Neural cell (in vitro differentiated cells): Measurements from ENCODE around the gene PPP2R1A. TPM values are rescaled to one million over a fixed set of nuclear protein-coding genes. Genes with fewer than 3 reads are reported as not detected.

Experiments used
- H2AFZ ChIP-seq: fragments of 200-600, 300-800 bp; sonication (generic), shearing (Covaris generic); 2 replicates; pipeline ENCODE4 v1.6.0; 2014; ENCODE audit warnings: low read depth, mild to moderate bottlenecking, antibody characterized with exemption, low read length, moderate library complexity
- H3F3A ChIP-seq: fragments of 200-600 bp; shearing (Covaris generic); 2 replicates; pipeline ENCODE4 v1.6.1; 2016; ENCODE audit warnings: mild to moderate bottlenecking, moderate library complexity, mixed read lengths, antibody characterized with exemption, low read length; ENCODE audit not compliant: insufficient read depth, poor library complexity, severe bottlenecking
- H3K27ac ChIP-seq: fragments of 200-600, 300-800 bp; sonication (generic), shearing (Covaris generic); 2 replicates; pipeline ENCODE4 v1.5.1; 2014; ENCODE audit warnings: mild to moderate bottlenecking, low read length, moderate library complexity
- H3K27me3 ChIP-seq: fragments of 300-800, 200-600 bp; sonication (generic), shearing (Covaris generic); 2 replicates; pipeline ENCODE4 v1.6.0; 2014; ENCODE audit warnings: mild to moderate bottlenecking, low read depth, low read length, moderate library complexity; ENCODE audit not compliant: insufficient read depth
- H3K36me3 ChIP-seq: fragments of 300-800, 200-600 bp; sonication (generic), shearing (Covaris generic); 2 replicates; pipeline ENCODE4 v1.5.1; 2014; ENCODE audit warnings: mild to moderate bottlenecking, antibody characterized with exemption, low read length, moderate library complexity; ENCODE audit not compliant: insufficient read depth
- H3K4me2 ChIP-seq: fragments of 300-800, 200-600 bp; sonication (generic), shearing (Covaris generic); 2 replicates; pipeline ENCODE4 v1.6.0; 2014; ENCODE audit warnings: mild to moderate bottlenecking, low read length
- H3K4me3 ChIP-seq: fragments of 300-800, 200-600 bp; sonication (generic), shearing (Covaris generic); 2 replicates; pipeline ENCODE4 v1.5.1; 2014; ENCODE audit warnings: mild to moderate bottlenecking, low read length, moderate library complexity
- H3K79me2 ChIP-seq: fragments of 200-600 bp; shearing (Covaris generic); replicated peaks from 2 replicates; pipeline ENCODE4 v1.6.0; 2014; ENCODE audit warnings: mild to moderate bottlenecking, low read length, moderate library complexity; ENCODE audit not compliant: insufficient read depth
- H3K9ac ChIP-seq: fragments of 300-800, 200-600 bp; sonication (generic), shearing (Covaris generic); 2 replicates; pipeline ENCODE4 v1.6.1; 2016; ENCODE audit warnings: mild to moderate bottlenecking, low read length, mixed read lengths
- H3K9me2 ChIP-seq: fragments of 200-600 bp; shearing (Covaris generic); 2 replicates; pipeline ENCODE4 v1.6.1; 2016; ENCODE audit warnings: mild to moderate bottlenecking, low read length, mixed read lengths; ENCODE audit not compliant: insufficient read depth
- H3K9me3 ChIP-seq: fragments of 200-600, 300-800 bp; sonication (generic), shearing (Covaris generic); 2 replicates; pipeline ENCODE4 v1.6.1; 2016; ENCODE audit warnings: mild to moderate bottlenecking, mixed run types, low read length, moderate library complexity, mixed read lengths
- H4K20me1 ChIP-seq: fragments of 200-600 bp; shearing (Covaris generic); 2 replicates; pipeline ENCODE4 v1.6.1; 2016; ENCODE audit warnings: mild to moderate bottlenecking, mixed run types; ENCODE audit not compliant: insufficient read depth
- CTCF ChIP-seq: fragments of 450-650 bp; IDR thresholded peaks from 2 replicates; pipeline ENCODE4 v1.5.1; 2014; ENCODE audit warnings: antibody characterized with exemption, mild to moderate bottlenecking, moderate library complexity; ENCODE audit not compliant: poor library complexity, severe bottlenecking
- EP300 ChIP-seq: fragments of 450-650 bp; conservative IDR thresholded peaks from 2 replicates; pipeline ENCODE4 v1.6.1; 2014; ENCODE audit warnings: antibody characterized with exemption, mild to moderate bottlenecking, moderate library complexity; ENCODE audit not compliant: poor library complexity, severe bottlenecking
- EZH2 ChIP-seq: fragments of 200-600, 300-800 bp; shearing (Covaris generic), sonication (generic); IDR thresholded peaks from 2 replicates; pipeline ENCODE4 v1.6.1; 2014; ENCODE audit warnings: antibody characterized with exemption, low read length, borderline replicate concordance, mild to moderate bottlenecking; ENCODE audit not compliant: insufficient read depth, poor library complexity, severe bottlenecking
- MXI1 ChIP-seq: fragments of 450-650 bp; conservative IDR thresholded peaks from 2 replicates; pipeline ENCODE4 v1.6.1; 2014; ENCODE audit warnings: antibody characterized with exemption, mild to moderate bottlenecking; ENCODE audit not compliant: poor library complexity, severe bottlenecking
- POLR2AphosphoS5 ChIP-seq: IDR thresholded peaks from 2 replicates; pipeline ENCODE4 v1.6.1; 2012
- RAD21 ChIP-seq: fragments of 450-650 bp; conservative IDR thresholded peaks from 2 replicates; pipeline ENCODE4 v1.6.1; 2014; ENCODE audit warnings: antibody characterized with exemption, mild to moderate bottlenecking, moderate library complexity
- SMC3 ChIP-seq: fragments of 450-650 bp; conservative IDR thresholded peaks from 2 replicates; pipeline ENCODE4 v1.6.1; 2014; ENCODE audit warnings: antibody characterized with exemption, mild to moderate bottlenecking, moderate library complexity; ENCODE audit not compliant: poor library complexity
- TAF1 ChIP-seq: IDR thresholded peaks from 2 replicates; pipeline ENCODE4 v1.6.1; 2012; ENCODE audit warnings: low read depth
- polyA plus RNA-seq: library from polyadenylated mRNA; depleted of rRNA; stranded (reverse); fragments of >200 nt; gene quantifications from 2 replicates; pipeline ENCODE4 v1.2.3, GENCODE V29; 2014
- TF ChIP-seq, protein P1 (sequence below): IDR thresholded peaks from 2 replicates; pipeline ENCODE4 v1.6.1; 2012; ENCODE audit warnings: borderline replicate concordance

The PPP2R1A gene
- polyA plus RNA-seq, 1 donor from 2014 or later, result 394 TPM

DNA sequence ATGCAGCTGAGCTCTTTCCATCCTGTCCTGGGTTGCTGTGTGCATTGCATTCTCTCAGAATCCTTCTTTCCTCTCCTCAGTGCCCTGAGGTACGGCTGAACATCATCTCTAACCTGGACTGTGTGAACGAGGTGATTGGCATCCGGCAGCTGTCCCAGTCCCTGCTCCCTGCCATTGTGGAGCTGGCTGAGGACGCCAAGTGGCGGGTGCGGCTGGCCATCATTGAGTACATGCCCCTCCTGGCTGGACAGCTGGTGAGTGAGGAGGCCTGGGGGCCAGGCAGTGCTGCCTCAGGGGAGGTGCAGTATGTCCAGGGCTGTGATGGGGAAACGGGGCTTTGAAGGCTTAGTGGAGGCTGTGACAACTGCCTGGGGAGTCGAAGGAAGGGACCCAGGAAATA is 29.8 kb downstream of the PPP2R1A start:
- Histone ChIP-seq H3K9me2 (no peaks in the 10 kb centered on the region), H3K79me2 (no peaks in the 10 kb centered on the region), H3K9me3 (no peaks in the 10 kb centered on the region), H2AFZ (no peak overlapping the region), H3K36me3 (peaks cover 22% of the 10 kb centered on the region), H3K9ac (no peak overlapping the region), H3K27ac (no peak overlapping the region), H3K4me3 (no peak overlapping the region), H4K20me1 (no peaks in the 10 kb centered on the region), H3K4me2 (no peak overlapping the region), H3F3A (no peaks in the 10 kb centered on the region), H3K27me3 (no peaks in the 10 kb centered on the region)
- TF ChIP-seq SMC3 (no peak), RAD21 (no peak), EP300 (no peak), CTCF (no peak), TAF1 (no peak), MXI1 (no peak)
- TF ChIP-seq, protein P1, sequence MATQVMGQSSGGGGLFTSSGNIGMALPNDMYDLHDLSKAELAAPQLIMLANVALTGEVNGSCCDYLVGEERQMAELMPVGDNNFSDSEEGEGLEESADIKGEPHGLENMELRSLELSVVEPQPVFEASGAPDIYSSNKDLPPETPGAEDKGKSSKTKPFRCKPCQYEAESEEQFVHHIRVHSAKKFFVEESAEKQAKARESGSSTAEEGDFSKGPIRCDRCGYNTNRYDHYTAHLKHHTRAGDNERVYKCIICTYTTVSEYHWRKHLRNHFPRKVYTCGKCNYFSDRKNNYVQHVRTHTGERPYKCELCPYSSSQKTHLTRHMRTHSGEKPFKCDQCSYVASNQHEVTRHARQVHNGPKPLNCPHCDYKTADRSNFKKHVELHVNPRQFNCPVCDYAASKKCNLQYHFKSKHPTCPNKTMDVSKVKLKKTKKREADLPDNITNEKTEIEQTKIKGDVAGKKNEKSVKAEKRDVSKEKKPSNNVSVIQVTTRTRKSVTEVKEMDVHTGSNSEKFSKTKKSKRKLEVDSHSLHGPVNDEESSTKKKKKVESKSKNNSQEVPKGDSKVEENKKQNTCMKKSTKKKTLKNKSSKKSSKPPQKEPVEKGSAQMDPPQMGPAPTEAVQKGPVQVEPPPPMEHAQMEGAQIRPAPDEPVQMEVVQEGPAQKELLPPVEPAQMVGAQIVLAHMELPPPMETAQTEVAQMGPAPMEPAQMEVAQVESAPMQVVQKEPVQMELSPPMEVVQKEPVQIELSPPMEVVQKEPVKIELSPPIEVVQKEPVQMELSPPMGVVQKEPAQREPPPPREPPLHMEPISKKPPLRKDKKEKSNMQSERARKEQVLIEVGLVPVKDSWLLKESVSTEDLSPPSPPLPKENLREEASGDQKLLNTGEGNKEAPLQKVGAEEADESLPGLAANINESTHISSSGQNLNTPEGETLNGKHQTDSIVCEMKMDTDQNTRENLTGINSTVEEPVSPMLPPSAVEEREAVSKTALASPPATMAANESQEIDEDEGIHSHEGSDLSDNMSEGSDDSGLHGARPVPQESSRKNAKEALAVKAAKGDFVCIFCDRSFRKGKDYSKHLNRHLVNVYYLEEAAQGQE, result no peak

DNA sequence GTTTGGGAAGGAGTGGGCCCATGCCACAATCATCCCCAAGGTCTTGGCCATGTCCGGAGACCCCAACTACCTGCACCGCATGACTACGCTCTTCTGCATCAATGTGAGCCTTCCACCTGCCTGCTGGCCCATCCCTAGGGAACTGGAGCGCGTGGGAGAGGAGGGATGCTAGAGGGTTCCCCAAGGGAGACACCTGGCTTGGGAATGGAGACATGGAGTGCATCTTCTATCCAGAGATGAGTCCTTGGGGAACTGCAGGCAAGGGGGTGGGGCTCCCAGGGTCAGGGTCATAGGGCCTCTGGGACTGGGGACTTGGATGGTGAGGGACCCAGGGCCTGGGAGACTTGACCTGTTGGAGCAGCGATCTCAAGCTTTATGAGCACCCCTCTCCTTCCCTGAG is 31.2 kb downstream of the PPP2R1A start:
- Histone ChIP-seq H2AFZ (no peak overlapping the region), H3K27ac (no peak overlapping the region), H3K9me3 (no peaks in the 10 kb centered on the region), H3K9me2 (no peaks in the 10 kb centered on the region), H3K79me2 (no peaks in the 10 kb centered on the region), H3K36me3 (peaks cover 15% of the 10 kb centered on the region), H3K9ac (no peak overlapping the region), H3K4me2 (no peak overlapping the region), H3F3A (no peaks in the 10 kb centered on the region), H3K4me3 (no peak overlapping the region), H4K20me1 (no peaks in the 10 kb centered on the region), H3K27me3 (no peaks in the 10 kb centered on the region)
- TF ChIP-seq RAD21, result no peak

DNA sequence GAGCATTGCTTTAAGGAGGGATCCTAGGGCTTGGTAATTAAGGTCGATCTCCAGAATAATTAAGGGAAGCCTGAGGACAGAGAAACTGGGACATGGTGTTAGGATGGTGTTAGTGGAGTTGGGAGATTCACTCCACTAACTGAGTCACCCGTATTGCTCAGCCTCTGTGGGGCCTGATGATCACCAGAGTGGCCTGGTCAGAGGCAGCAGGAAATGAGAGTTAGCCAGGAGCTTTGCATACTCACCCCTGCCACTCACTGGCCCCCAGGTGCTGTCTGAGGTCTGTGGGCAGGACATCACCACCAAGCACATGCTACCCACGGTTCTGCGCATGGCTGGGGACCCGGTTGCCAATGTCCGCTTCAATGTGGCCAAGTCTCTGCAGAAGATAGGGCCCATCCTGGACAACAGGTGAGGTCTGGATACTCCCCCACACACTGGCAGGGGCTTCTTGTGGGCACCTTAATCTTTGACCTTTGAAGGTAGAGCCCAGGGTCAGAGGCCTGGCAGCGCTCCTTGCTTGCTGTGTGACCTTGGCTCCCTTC is 32.1 kb downstream of the PPP2R1A start:
- Histone ChIP-seq H4K20me1 (no peaks in the 10 kb centered on the region), H3F3A (no peaks in the 10 kb centered on the region), H3K4me3 (no peak overlapping the region), H3K79me2 (no peaks in the 10 kb centered on the region), H3K9me2 (no peaks in the 10 kb centered on the region), H3K9ac (no peak overlapping the region), H3K27me3 (no peaks in the 10 kb centered on the region), H3K36me3 (peaks cover 14% of the 10 kb centered on the region), H3K27ac (no peak overlapping the region), H3K9me3 (no peaks in the 10 kb centered on the region), H3K4me2 (no peak overlapping the region), H2AFZ (no peak overlapping the region)
- TF ChIP-seq RAD21 (no peak), SMC3 (no peak), EZH2 (no peak), TAF1 (no peak), MXI1 (no peak), POLR2AphosphoS5 (no peak), EP300 (no peak), CTCF (no peak)
- TF ChIP-seq, protein P1, result no peak
